KBM-7 (cell line): ENCODE measurements around the gene ANXA8.

Experiments
- DNase-seq: peaks from one replicate; pipeline ENCODE4 v3.0.0-alpha.2; 2015
- in situ Hi-C: fragments of 300-500 bp; cut with MboI; formaldehyde crosslinking; loops from 2 replicates; pipeline ENCODE4 v1.14.3; 2020; ENCODE audit warnings: low sequenced_read_pairs, low pct_unique_long_range_greater_than_20kb, mixed read lengths

Gene ANXA8

DNA sequence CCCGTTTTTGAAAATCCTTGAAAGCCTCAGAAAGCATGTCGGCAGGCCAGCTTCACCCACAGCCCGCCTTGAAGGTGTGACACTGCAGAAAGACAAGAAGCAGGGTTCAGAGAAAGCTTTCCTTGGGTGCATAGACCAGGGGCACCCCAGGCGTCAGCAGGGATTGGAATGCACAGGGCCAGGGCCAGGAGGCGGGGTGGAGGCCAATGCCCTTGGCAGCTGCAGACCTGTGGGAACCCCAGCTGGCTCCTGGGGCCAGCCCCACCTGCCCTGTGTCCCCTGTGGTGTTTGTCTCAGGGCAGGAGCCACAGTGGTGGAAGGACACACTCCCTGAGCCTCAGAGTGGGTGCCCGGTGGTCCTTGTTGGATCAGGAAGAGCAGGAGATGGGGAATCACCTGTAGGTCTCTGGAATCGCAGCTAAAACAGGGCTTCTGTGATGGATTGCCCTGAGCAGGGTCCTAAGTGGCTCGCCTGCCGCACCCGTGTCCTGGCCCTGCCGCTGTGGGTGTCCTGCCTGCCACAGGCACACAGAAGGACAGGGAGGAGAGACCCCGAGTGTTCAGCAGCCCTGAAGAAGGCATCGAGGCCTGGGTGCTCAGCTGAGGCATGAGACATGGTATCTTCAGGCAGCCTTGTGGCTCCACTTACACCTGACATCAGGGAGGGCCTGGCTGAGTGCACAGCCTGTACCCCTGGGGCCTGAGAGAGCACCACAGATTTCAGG is 32.5 kb downstream of the ANXA8 start:
- DNase-seq: no peak
- in situ Hi-C loops: no loop called here

DNA sequence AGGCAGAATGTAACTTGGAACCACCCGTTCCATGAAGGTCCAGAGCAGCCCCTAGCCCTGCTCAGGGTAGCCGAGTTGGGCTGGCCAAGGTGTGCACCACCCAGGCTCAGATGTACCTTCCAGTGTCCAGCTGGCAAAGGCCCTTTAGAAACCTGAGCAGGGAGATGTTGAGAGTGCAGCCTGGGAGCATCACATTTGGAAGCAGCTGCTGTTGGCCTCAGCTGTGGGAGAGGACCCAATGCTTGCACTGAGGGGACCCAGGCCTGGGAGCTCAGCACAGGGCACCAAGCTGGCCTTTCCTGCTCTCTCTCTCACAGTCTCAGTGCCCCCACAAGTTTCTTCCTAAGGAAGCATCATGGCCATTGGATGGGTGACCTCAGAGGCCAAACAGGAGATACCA is 33.5 kb downstream of the ANXA8 start:
- in situ Hi-C loops: no loop called here
- DNase-seq: no peak

DNA sequence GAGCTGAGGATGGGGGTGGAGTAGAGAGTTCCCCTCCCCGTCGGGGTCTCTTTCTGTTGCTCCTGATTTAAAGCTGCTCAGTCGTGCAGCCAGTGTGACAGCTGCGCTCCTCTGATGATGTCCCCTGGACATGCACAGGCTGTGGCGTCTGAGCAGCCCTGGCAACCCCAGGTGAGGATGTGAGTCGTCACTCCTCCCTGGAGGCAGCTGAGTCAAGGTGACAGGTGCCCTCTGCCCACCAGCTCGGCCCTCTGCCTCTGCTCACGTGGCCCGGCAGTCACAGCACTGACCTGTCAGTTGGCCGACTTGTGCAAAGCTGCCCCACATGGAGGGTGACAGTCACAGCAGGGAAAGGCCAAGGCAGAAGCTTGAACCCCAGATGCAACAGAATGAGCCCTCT is 33.9 kb downstream of the ANXA8 start:
- no peak for DNase-seq
- in situ Hi-C loops: no loop called here

DNA sequence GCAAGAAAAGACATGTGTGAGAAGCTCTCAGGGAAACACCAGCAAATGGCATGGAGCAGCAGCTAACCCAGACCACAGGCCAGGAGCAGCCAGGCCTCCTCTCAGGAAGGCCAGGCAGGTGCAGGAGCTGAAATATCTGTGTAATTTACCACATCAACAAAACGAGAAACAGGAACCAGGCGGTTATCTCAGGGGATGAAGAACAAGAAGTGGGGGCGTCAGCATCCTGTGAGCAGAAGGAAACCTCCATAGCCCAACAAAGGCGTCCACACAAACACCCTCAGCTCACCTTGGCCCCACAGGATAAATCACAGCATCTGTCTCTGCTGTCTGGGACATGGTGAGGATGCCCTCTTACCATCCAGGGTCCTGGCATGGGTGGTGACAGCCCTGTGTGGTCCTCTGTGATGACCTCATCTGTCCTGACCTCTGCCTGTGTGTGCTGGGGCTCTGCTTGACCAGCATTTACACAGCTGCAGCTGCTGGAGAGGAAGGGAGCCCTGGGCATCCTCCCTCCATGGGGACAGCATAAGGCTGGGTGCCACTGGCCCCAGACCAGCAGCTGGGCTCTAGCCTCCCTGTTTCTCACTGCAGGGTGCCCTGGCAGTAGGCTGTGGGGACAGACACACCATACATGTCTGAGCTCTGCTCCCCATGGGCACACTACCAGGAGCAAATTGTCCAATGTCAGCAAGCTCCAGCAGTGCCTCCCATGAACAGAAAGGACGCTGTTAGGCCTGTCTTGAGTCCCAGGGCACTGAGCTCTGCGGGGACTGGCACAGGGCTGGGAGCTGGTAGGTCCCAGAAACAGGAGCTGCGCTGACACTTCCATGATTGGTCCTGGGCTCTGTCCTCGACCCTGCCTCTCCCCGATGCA is 34.6 kb downstream of the ANXA8 start:
- DNase-seq: peak; percentile 33
- in situ Hi-C loops: no loop called here

DNA sequence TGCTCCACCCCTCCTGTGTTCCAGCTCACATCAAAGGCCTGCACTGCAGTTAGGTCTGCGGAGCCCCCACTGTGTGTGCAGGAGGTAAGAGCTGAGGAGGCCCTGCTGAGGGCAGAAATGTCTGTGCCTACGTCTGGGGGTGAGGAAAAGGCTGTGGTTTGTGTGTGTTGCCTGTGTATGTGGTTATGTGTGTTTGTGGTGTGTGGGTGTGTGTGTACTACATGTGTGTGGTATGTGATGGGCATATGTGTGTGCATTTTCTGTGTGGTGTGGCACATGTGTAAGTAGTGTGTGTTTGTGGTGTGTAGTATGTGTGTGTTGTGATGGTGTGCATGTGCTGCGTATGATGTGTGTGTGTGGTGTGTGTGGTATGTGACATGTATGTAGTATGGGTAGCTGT is 36.2 kb downstream of the ANXA8 start:
- no peak for DNase-seq
- in situ Hi-C loops: no loop called here

DNA sequence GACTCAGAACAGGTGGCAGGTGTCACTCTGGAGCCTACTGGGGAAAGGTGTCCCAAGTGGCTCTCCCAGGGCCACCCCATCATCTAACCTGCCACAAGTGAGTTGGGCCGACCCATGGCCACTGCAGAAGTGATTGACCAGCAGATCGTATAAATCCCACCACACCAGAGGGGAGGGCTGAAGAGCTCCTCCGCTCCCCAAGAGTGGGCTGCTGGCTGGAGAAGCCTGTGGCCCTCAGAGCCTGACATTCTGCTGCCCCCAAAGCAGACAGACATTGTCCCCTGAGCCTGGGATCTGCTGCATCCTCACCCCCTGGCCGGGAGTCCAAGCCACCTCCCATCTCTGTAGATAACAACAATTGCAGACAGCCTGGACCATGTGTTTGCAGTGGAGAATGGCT is 36.7 kb downstream of the ANXA8 start:
- no peak for DNase-seq
- in situ Hi-C loops: no loop called here

DNA sequence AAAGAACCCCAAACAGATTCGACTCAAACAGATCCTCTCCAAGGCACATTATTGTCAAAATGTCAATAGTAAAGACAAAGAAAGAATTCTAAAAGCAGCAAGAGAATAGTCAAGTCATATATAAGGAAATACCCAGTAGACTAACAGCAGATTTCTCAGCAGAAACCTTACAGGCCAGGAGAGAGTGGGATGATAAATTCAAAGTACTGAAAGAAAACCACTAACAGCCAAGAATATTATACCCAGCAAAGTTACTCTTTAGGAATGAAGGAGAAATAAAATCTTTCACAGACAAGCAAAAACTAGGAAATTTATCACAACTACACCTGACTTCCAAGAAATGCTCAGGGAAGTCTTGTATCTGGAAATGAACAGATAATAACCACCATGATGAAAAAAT is 38.2 kb downstream of the ANXA8 start:
- in situ Hi-C loops: no loop called here
- no peak for DNase-seq

DNA sequence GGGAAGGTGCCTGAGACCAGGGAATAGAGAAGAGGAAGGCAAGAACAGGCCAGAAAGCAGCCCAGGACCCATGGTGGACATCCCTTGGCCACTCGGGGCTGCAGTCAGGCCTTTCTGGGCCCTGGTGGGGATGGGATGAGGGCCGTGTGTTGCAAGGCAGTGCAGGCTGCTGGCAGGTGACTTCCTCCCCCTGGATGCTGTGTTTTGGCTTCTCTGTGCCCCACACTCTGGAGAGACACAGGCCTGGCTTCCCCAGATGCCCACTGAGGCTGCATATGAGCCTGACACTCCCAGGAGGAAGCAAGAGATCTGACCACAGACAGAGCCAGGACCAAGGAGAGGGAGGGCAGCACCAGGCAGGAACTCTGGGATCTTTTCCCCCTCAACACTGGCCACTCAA is 39.9 kb downstream of the ANXA8 start:
- in situ Hi-C loops: no loop called here
- DNase-seq: no peak

DNA sequence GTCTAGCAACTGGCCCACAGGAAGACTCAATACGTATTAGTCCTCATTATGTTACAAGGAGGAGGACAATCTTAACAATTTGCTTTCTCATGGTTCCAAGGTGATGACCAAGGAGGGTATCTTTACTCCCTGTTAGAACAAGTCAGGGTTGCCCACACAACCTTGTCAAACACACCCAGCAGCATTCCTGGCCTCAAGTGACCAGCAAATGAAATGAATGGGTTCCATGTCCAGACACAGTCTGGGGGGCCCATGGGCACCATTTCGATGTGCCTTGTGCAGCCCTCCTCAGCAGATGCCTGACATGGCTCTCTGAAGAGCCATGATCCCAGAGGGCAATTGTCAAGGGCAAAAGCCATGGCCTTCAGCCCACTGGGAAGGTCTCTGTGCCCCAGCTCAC is 40.8 kb downstream of the ANXA8 start:
- in situ Hi-C loops: no loop called here

DNA sequence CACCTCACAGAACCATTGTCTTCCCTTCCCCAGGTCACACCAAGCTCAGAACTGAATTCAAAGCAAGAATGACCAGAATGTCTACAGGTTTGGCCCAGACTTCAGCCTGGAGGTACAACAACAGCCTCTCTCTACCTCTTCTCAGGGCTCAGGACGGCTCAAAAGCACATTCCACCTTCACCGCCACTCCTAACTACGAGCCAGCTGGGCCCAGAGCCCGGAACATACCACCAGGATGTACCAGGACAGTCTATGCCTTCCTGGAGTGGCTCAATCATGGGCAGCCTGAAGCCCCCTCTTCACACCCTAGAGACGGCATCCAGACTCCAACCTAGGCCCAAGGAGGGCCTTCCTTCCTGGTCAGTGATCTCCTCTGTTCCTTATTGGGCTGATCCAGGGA is 41.6 kb downstream of the ANXA8 start:
- in situ Hi-C loops: no loop called here

More for the DNA sequence above, 40.8 kb downstream of the ANXA8 start:
- no peak for DNase-seq

DNA sequence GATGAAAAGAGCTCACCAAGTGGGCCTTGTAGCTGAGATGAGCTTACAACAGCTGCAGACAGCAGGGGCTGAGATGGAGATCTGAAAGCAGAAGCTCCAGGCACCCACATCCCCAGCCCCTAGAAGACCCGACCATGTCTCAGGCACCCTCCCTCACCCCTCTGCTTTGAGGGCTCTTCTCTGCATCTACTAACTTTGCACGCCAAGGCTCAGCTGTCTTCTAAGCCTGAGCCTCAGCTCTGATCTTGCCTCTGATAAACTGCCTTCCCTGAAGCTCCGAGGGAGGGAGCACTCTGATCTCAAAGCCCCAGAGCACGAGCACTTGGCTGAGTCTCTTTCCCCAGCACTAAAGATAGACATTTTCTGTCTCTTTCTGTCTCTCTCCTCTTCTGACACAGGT is 42.0 kb downstream of the ANXA8 start:
- DNase-seq: no peak
- in situ Hi-C loops: no loop called here

More for the DNA sequence above, 41.6 kb downstream of the ANXA8 start:
- DNase-seq: no peak

DNA sequence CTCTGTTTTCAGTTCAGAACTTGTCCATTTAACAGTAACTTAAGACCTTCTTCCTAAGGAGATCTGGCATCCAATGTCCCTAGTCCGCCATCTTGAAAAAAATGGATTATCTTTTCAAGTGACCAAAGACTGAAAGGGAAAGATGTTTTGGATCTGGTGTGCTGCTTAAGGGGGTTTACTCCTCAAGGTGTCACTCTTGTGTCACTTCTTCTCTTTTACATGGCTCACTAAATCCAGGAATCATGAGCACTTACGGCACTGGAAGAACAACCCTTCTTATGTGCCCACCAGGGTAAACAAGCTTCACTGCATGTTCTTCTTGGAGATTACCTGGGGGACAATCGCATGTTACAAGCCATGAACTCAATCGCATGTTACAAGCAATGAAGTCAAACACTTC is 43.7 kb downstream of the ANXA8 start:
- in situ Hi-C loops: no loop called here
- no peak for DNase-seq

DNA sequence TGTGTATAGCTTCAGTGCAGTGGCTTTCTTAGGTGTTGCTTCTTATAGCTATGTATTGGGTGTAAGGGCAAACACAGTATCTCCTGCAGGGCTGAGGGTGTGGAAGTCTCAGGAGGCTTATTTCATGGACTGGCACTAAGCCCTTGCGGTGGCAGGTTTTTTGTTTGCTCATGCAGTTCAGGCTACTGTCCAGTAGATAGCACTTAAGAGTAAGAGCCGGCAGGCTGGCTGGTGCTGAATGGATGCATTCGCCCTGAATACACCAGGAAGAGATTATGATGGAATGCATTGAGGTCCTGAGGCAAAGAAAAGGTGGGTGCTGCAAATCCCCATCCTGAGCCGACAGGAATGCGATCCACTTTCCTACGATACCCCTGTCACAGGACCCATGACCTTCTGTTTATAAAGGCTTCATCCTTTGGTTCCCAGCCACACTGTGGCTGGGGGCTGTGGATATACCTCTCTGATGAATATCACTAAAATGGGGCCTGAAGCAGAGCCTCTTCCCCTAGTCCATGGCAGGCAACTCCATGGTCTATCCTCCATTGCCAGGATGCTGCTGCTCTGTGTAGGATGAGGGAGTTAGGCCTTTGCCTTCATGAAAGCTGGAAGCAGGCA is 44.9 kb downstream of the ANXA8 start:
- peak; percentile 31 for DNase-seq
- in situ Hi-C loops: no loop called here

DNA sequence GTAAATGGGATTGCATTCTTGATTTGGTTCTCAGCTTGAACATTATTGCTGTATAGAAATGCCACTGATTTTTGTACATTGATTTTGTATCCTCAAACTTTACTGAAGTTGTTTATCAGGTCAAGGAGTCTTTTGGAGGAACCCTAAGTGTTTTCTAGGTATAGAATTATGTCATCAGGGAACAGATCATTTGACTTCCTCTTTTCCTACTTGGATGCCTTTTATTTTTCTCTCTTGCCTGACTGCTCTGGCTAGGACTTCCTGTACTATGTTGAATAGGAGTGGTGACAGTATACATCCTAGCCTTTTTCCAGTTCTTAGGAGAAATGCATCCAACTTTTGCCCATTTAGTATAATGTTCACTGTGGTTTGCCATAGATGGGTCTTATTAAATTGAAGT is 48.8 kb downstream of the ANXA8 start:
- DNase-seq: peak; percentile 40
- in situ Hi-C loops: no loop called here

DNA sequence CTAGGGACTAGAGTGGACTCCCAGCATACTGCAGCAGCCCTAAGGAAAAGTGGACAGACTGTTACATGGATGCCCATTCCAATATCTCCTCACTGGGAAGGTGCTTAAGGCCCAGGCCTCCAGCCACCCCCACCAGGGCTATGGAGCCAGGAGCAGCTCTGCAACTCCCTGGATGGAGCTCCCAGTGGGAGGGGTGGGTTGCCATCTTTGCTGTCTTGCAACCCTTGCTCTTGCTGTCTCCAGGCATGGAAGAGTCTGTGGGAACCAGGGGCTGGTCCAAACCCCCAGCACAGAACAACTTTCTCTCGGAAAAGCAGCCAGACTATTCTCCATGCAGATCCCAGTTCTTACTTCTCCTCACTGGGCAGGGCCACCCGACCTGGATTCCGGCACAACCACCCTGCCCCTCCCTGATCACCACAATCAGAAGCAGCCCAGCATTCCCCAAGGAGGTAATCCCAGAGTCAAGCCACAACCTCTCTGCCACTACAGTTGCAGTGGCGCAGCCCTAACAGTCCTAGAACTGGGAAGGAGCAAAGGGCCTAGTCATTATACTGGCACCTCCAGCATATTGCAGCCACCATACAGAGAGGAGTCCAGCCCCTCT is 58.0 kb downstream of the ANXA8 start:
- DNase-seq: no peak
- in situ Hi-C loops: no loop called here

DNA sequence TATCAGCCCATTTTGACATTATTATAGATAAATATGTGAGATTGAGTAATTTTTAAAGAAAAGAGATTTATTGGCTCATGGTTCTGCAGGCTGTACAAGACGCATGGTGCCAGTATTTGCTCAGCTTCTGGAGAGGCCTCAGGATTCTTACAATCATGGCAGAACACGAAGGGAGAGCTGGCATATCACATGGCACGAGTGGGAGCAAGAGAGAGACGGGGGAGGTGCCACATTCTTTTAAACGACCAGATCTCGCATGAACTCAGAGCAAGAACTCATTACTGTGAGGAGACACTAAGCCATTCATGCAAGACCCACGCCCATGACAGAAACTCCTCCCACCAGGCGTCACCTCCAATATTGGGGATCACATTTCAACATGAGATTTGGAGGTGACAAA is 59.7 kb downstream of the ANXA8 start:
- in situ Hi-C loops: no loop called here
- DNase-seq: no peak

DNA sequence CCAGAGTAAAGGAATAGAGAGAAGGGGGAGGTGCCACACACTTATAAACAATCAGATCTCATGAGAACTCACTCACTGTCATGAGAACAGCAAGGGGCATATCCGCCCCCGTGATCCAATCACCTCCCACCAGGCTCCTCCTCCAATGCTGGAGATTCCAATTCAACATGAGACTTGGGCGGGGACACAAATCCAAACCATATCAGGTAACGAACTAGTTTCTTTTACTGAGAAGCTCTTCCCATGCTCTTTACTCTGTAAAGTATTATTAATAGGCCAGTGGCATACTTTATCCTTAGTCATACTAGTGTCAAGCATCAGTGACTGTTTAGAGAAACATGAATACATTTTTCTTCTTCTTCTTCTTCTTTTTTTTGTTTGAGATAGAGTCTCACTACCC is 60.4 kb downstream of the ANXA8 start:
- in situ Hi-C loops: no loop called here
- no peak for DNase-seq

DNA sequence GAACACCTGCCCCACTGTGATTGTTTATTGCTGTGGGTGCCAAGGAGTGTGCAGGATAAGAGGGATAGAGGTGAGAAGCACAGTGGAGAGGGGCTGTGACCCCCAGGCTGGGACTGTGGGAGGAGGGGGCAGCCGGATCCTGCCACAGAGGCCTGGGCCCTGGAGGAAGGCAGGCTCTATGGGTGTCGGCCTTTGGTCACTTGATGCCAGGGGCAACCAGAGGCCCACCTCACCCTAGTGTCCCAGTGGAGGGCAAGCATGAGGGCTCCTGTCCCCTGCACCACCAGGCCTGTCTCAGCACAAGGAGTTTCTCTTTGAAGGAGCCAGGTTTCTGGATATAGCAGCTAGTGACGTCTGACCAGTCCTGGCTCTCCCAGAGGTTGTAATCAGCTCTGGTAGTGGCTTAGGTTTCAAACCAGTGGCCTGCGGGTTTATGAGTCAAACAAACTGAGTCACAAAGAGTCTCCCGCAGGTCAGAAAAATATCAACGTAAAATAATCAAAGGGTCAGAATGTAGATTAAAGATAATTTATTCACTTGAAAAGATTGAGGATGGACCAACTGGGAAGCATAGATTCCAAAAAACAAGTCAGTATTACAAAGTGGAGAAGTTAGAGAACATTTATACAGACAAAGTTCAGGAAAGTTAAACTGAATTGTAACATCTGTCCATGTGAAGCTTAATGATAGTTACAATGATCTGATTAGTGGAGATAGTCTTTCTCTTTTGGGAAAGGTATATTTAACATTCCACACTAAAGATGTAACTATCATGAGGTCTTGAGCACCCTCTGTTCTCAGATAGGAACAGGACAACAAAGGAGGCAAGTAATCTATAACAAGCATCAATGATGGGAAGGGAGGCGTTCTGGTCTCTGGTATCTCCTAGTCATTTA is 62.6 kb downstream of the ANXA8 start:
- DNase-seq: no peak
- in situ Hi-C loops: no loop called here
